Stimulated activated CD4-positive, alpha-beta T cell treated with anti-CD3 and anti-CD28 coated beads, Interleukin-4, amount 100 ng/mL, for 48 hours (primary cell): ENCODE data around the gene SEC24D.

ENCODE experiments used
- DNase-seq, 2 donors: peaks; one replicate each; pipeline ENCODE4 v3.0.0-alpha.2; 2020; ENCODE audit warnings: low read depth in 2 of 2

Gene SEC24D

GRCh38 chr4:118842055-118842454, 6.1 kb upstream of the SEC24D start:
- no peak for DNase-seq

GRCh38 chr4:118839221-118839927, 3.4 kb upstream of the SEC24D start:
- DNase-seq = no peak

GRCh38 chr4:118837121-118837507, 1.2 kb upstream of the SEC24D start:
- no peak for DNase-seq

GRCh38 chr4:118836301-118837120, 585 bp upstream of the SEC24D start:
- DNase-seq = peak; percentile 35 to 36

GRCh38 chr4:118834960-118835569, 861 bp downstream of the SEC24D start:
- peak; percentile 15 to 34 for DNase-seq

GRCh38 chr4:118834070-118834469, 1.9 kb downstream of the SEC24D start:
- DNase-seq = no peak

GRCh38 chr4:118833192-118833820, 2.6 kb downstream of the SEC24D start:
- no peak for DNase-seq

- no peak for DNase-seq
Measured at GRCh38 chr4:118829107-118829506, 6.8 kb downstream of the SEC24D start.

- DNase-seq = no peak
Measured at GRCh38 chr4:118826723-118827444, 9.0 kb downstream of the SEC24D start.

- no peak for DNase-seq
Measured at GRCh38 chr4:118825799-118826198, 10.1 kb downstream of the SEC24D start.

- DNase-seq = no peak
Measured at GRCh38 chr4:118824141-118824540, 11.8 kb downstream of the SEC24D start.

- DNase-seq = no peak
Measured at GRCh38 chr4:118823471-118823870, 12.5 kb downstream of the SEC24D start.

GRCh38 chr4:118821590-118822293, 14.2 kb downstream of the SEC24D start:
- DNase-seq = no peak

GRCh38 chr4:118817178-118817930, 18.6 kb downstream of the SEC24D start:
- no peak for DNase-seq

- DNase-seq = no peak
Measured at GRCh38 chr4:118816538-118817177, 19.3 kb downstream of the SEC24D start.

GRCh38 chr4:118814891-118815290, 21.0 kb downstream of the SEC24D start:
- DNase-seq = no peak

GRCh38 chr4:118814058-118814457, 21.9 kb downstream of the SEC24D start:
- DNase-seq = no peak

- no peak for DNase-seq
Measured at GRCh38 chr4:118813561-118813960, 22.4 kb downstream of the SEC24D start.

- no peak for DNase-seq
Measured at GRCh38 chr4:118811832-118812231, 24.1 kb downstream of the SEC24D start.
